Measurements from ENCODE around the gene BIRC3. TPM values are rescaled to one million over a fixed set of nuclear protein-coding genes. Genes with fewer than 3 reads are reported as not detected.
"Not testable (repeated sequence)": the region's sequence is repeated elsewhere in the genome, so short reads cannot be mapped to it uniquely, and the experiment has no call there.

Gene BIRC3
- polyA plus RNA-seq, 1 donor (not counting 4 experiments of a cell fraction or from before 2014, with no cell fraction given), result 2.1 TPM

DNA sequence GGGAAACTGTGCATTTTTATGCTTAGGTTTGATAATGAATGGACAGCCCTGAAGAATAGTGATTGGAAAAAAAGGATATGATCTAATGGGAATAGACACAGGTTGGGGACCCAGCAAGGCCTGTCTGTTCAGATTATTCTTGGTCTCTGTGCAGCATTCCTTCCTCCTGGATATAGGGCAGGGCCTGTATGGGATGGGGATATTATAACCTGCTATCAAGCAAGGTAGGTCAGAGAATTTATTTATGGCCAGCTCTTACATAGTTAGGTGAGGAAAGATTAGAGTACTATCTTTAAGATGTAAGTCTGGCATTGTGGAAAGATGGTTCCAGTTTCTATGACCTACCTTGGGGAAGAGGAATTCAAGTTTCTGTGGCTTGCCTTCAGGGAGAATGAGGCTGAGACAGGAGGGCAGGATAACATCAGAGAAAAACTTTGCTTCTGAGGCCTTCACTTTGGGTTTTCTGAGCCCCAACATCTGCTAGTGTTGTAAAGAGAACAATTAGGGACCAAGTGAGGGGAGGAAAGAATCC lies 21.3 kb downstream of the BIRC3 start:
- Histone ChIP-seq H3K4me3 (ENCODE audit: control insufficient read depth in 2 of 3, extremely low read depth in 1 of 3, insufficient read depth in 2 of 3, low read depth in 1 of 3, low read length in 3 of 3) (no peak overlapping the region), H3K4me2 (ENCODE audit: control insufficient read depth, extremely low read depth, insufficient read depth, low read depth, low read length) (no peak overlapping the region)

DNA sequence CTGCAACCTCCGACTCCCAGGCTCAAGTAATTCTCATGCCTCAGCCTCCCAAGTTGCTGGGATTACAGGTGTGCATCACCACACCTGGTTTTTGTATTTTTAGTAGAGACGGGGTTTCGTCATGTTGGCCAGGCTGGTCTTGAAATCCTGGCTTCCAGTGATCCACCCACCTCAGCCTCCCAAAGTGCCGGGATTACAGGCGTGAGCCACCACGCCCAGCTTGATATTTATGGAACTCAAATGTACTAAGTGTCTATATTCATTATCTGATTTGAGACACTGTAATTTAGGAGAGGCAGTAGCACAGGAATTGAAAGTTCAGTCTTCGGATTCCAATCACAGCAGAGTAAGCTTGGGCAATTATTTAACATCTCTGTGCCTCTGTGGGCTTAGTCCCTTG lies 24.0 kb downstream of the BIRC3 start:
- H3K4me3 ChIP-seq (ENCODE audit: control insufficient read depth in 2 of 3, extremely low read depth in 1 of 3, insufficient read depth in 2 of 3, low read depth in 1 of 3, low read length in 3 of 3); FAIRE-seq; H3K9me3 ChIP-seq (ENCODE audit: control insufficient read depth, low read depth, low read length); dilution Hi-C loops (cut with MboI; ENCODE audit: extremely low pct_ligation_motif_present, low sequenced_read_pairs); H3K36me3 ChIP-seq (ENCODE audit: control insufficient read depth in 2 of 2, extremely low read depth in 1 of 2, insufficient read depth in 2 of 2, low read length in 2 of 2); DNase-seq (ENCODE audit: low read depth, low spot score); H3K27me3 ChIP-seq (ENCODE audit: control insufficient read depth, extremely low read depth, insufficient read depth, low read length); H3K27ac ChIP-seq (ENCODE audit: control insufficient read depth, insufficient read depth, low read length); H3K9me1 ChIP-seq (ENCODE audit: control insufficient read depth, extremely low read depth, insufficient read depth, low read length); H3K9ac ChIP-seq (ENCODE audit: control insufficient read depth, extremely low read depth, insufficient read depth, low read length); H3K79me2 ChIP-seq (ENCODE audit: control insufficient read depth, insufficient read depth, low read length); H3K4me2 ChIP-seq (ENCODE audit: control insufficient read depth, extremely low read depth, insufficient read depth, low read depth, low read length); H4K20me1 ChIP-seq (ENCODE audit: control insufficient read depth, extremely low read depth, insufficient read depth, low read length): not testable (repeated sequence)
- peak overlapping the region; percentile 54 for H2AFZ ChIP-seq (ENCODE audit: control insufficient read depth, low read length)
- peaks cover 19% of the 10 kb centered on the region for H3K4me1 ChIP-seq (ENCODE audit: control insufficient read depth, extremely low read depth, insufficient read depth, low read length)

More for the DNA sequence above, 21.3 kb downstream of the BIRC3 start:
- no peaks in the 10 kb centered on the region for H4K20me1 ChIP-seq (ENCODE audit: control insufficient read depth, extremely low read depth, insufficient read depth, low read length)
- H3K9me1 ChIP-seq (ENCODE audit: control insufficient read depth, extremely low read depth, insufficient read depth, low read length), result no peaks in the 10 kb centered on the region
- H3K9ac ChIP-seq (ENCODE audit: control insufficient read depth, extremely low read depth, insufficient read depth, low read length), result no peak overlapping the region
- H3K27me3 ChIP-seq (ENCODE audit: control insufficient read depth, extremely low read depth, insufficient read depth, low read length), result no peaks in the 10 kb centered on the region
- DNase-seq (ENCODE audit: low read depth, low spot score) (no peak), FAIRE-seq (no peak)
- TF ChIP-seq CTCF (optimal IDR thresholded peaks at IDR 0.05 in 1 of 3, IDR thresholded peaks at IDR 0.05 in 1 of 3, conservative IDR thresholded peaks at IDR 0.05 in 1 of 3; ENCODE audit: extremely low read depth in 1 of 3, insufficient read depth in 2 of 3, low read length in 3 of 3) (no peak), EZH2 (IDR thresholded peaks at IDR 0.05; ENCODE audit: low read length) (no peak)
- no peak overlapping the region for H2AFZ ChIP-seq (ENCODE audit: control insufficient read depth, low read length)
- peaks cover 11% of the 10 kb centered on the region for H3K4me1 ChIP-seq (ENCODE audit: control insufficient read depth, extremely low read depth, insufficient read depth, low read length)
- H3K27ac ChIP-seq (ENCODE audit: control insufficient read depth, insufficient read depth, low read length), result no peak overlapping the region
- no peaks in the 10 kb centered on the region for H3K79me2 ChIP-seq (ENCODE audit: control insufficient read depth, insufficient read depth, low read length)
- H3K9me3 ChIP-seq (ENCODE audit: control insufficient read depth, low read depth, low read length), result no peaks in the 10 kb centered on the region
- no peaks in the 10 kb centered on the region for H3K36me3 ChIP-seq (ENCODE audit: control insufficient read depth in 2 of 2, extremely low read depth in 1 of 2, insufficient read depth in 2 of 2, low read length in 2 of 2)
- dilution Hi-C loops (cut with MboI; ENCODE audit: extremely low pct_ligation_motif_present, low sequenced_read_pairs), result no loop called here

GRCh38 chr11:102341844-102342318 lies 24.6 kb downstream of the BIRC3 start:
- Histone ChIP-seq H3K4me2 (ENCODE audit: control insufficient read depth, extremely low read depth, insufficient read depth, low read depth, low read length) (no peak overlapping the region), H2AFZ (ENCODE audit: control insufficient read depth, low read length) (peak overlapping the region; percentile 54), H3K9ac (ENCODE audit: control insufficient read depth, extremely low read depth, insufficient read depth, low read length) (no peak overlapping the region)

More at GRCh38 chr11:102341844-102342318, 24.6 kb downstream of the BIRC3 start:
- H4K20me1 ChIP-seq (ENCODE audit: control insufficient read depth, extremely low read depth, insufficient read depth, low read length), result no peaks in the 10 kb centered on the region
- no peak for DNase-seq (ENCODE audit: low read depth, low spot score)
- TF ChIP-seq EZH2 (IDR thresholded peaks at IDR 0.05; ENCODE audit: low read length) (no peak), CTCF (optimal IDR thresholded peaks at IDR 0.05 in 1 of 3, IDR thresholded peaks at IDR 0.05 in 1 of 3, conservative IDR thresholded peaks at IDR 0.05 in 1 of 3; ENCODE audit: extremely low read depth in 1 of 3, insufficient read depth in 2 of 3, low read length in 3 of 3) (peak; percentile 69 to 88 (median 88))
- no peaks in the 10 kb centered on the region for H3K79me2 ChIP-seq (ENCODE audit: control insufficient read depth, insufficient read depth, low read length)
- H3K4me1 ChIP-seq (ENCODE audit: control insufficient read depth, extremely low read depth, insufficient read depth, low read length), result peaks cover 19% of the 10 kb centered on the region
- no peak overlapping the region for H3K27ac ChIP-seq (ENCODE audit: control insufficient read depth, insufficient read depth, low read length)
- H3K4me3 ChIP-seq (ENCODE audit: control insufficient read depth in 2 of 3, extremely low read depth in 1 of 3, insufficient read depth in 2 of 3, low read depth in 1 of 3, low read length in 3 of 3), result no peak overlapping the region
- H3K9me3 ChIP-seq (ENCODE audit: control insufficient read depth, low read depth, low read length), result no peaks in the 10 kb centered on the region
- H3K36me3 ChIP-seq (ENCODE audit: control insufficient read depth in 2 of 2, extremely low read depth in 1 of 2, insufficient read depth in 2 of 2, low read length in 2 of 2), result no peaks in the 10 kb centered on the region
- peak; percentile 96 for FAIRE-seq
- no peaks in the 10 kb centered on the region for H3K9me1 ChIP-seq (ENCODE audit: control insufficient read depth, extremely low read depth, insufficient read depth, low read length)
- no peaks in the 10 kb centered on the region for H3K27me3 ChIP-seq (ENCODE audit: control insufficient read depth, extremely low read depth, insufficient read depth, low read length)
- dilution Hi-C loops (cut with MboI; ENCODE audit: extremely low pct_ligation_motif_present, low sequenced_read_pairs), result no loop called here

All from keratinocyte (primary cell).